NCI-H524 (cell line): ENCODE measurements around the gene KCNV2.
"Not testable (repeated sequence)": the region's sequence is repeated elsewhere in the genome, so short reads cannot be mapped to it uniquely, and the experiment has no call there.

Source experiments
- DNase-seq, 2 experiments: peaks; one replicate each; lab custom pipeline; 2025; lab: John Stamatoyannopoulos, UW

KCNV2 gene

DNA sequence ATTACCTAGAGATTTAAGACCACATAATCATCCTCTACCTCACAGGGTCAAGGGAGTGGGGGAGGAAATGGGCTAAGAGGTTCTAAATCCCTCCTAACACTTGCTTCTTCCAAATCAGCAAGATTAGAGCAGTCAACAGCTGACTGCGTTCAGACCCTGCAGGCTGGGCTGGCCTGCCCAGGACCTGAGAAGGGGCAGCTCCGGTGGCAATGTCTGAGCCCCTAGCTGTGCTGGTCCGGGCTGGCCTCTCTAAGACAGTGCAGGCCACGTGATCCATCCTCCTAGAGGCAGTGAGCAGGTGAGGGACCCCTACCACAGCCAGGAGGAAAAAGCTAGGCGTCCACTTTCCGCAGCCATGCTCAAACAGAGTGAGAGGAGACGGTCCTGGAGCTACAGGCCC is at the start of gene KCNV2:
Gene KCNV2 (plus strand): TSS at position 126 of the 400 bp plus-strand sequence. CDS start 230 bp downstream, at position 356.
- peak in 1 of 2 experiments; percentile 5 for DNase-seq

DNA sequence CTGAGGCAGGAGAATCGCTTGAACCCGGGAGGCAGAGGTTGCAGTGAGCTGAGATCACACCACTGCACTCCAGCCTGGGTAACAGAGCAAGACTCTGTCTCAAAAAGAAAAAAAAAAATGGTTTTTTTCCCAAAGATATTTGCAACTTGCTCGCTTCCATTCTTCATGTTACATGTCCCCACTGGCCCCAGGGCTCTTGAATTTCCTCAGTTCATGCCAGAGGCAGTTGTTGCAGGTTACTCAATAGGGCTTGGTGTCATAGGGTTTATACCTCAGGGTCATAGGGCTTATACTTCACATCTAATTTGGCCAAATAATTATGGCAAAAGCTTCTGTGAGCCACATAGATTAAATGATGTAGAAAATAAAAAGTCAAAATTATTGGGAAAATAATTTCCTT is 44.1 kb upstream of the KCNV2 start:
- no peak for DNase-seq

DNA sequence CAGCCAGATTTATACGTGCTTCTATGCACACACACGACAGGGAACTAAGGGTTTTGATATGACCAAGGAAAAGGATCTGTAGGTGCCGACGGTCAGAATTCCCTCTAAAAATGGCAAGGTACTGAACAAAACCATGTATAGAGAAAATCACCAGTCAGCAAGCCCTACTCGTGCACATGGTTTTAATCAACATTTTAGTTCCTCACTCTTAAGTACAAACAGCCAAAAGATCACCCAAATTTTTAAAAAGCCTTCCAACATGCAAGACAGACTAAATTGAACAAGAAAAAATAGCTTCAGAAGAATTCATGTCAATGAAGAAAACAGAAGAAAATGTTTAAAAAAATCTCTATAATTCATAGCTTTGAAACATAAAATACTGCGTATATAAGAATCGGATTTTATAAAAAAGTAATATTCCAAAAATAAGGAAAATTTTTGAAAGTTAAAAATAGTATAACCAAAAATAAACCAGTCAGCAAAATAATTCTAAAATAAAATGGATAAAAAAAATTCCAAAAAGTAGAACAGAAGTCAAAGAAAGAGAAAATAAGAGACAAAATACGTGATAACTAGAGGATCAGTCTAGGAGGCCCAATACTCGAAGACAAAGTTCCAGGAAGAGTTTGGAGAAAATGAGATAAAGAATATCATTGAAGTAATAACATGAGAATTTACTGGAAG is 43.0 kb upstream of the KCNV2 start:
- DNase-seq: no peak

DNA sequence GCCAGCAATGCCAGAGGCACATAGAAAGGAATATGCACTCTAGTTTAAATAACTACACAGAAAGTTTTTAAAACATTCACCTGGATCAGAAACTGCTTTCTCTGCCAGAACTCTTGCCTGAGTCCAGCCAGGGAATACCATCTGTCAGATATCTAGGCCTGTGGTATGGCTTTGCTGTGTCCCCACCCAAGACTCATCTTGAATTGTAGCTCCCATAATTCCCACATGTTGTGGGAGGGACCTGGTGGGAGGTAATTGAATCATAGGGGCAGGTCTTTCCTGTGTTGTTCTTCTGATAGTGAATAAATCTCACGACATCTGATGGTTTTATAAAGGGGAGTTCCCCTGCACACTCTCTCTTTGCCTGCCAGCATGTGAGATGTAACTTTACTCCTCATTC is 41.5 kb upstream of the KCNV2 start:
- no peak for DNase-seq

DNA sequence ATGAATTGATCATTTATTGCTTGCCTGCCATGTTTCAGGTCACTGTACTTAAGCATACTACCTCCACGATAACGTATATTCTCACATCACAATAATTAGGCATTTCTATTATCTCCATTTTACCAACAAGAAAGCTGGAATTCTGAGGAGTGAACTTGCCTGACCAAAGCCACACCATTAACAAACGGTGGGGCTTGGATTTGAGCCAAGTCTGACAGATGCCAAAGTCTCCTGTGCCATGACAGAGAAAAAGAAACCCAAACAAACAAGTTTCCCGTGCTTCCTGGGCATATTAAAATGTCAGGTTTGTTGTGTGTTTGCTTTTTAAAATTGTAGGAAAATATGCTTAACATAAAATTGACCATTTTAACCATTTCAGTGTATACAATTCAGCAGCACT is 40.8 kb upstream of the KCNV2 start:
- DNase-seq: peak; percentile 47 to 58

DNA sequence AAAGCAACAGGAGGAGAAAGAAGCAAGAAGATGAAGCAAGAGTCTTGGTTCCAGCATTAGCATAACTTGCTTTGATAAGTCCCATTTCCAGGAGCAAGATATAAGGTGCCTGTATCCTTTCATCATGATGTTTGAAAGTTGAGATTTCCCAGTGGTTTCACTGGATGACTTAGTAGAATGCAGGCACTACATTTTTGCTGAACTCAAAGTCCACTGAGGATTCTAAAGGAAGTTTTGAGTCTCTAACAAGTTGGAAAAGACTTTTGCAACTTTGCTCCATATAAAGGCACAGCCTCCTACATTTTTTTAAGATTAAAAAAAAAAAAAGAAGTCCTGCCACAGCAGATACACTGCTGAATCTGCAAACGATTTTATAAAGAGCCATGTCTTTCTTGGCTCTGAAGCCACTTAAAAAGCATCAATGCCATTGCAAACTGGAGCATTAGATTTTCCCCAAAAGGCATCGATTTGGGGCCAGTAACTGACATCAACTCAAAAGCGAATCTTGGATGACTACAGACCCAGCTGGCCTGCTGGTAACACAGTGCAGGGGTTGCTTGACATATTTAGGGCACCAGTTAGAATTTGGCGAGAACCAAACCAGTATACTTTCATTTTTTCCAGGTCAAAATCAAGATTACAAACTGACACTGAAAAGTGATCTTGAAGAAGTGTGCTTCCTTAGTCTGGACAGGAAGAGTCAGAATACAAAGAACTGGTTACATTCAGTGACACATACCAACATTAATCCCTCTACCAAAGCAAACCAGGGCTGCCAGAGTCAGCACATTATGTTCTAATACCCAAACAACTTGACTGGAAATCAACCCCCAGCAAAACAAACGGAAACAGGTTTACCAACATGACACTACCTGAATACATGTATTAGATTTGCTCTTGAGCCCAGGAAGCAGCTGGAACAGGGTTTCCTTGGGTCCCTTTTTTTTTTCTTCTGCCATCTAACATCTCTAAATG is 39.1 kb upstream of the KCNV2 start:
- no peak for DNase-seq

DNA sequence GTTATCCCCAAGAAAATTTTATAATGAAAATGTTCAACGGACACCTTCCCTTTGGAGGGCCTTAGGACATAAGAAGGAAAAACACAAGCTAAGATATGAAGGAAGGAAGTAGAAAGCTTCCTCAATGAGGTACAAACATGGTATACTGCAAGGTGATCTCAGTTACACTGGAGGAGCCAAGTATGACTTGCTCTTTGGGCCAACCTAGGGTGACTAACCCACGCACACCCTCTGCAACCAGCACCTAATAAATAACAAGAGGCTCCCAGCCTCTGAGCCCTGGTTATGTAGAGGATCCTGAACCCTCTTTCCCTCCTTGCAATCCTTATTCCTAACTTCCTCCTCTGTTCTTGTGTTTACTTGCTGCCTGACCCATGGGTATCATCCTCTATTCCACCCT is 38.3 kb upstream of the KCNV2 start:
- DNase-seq: no peak

DNA sequence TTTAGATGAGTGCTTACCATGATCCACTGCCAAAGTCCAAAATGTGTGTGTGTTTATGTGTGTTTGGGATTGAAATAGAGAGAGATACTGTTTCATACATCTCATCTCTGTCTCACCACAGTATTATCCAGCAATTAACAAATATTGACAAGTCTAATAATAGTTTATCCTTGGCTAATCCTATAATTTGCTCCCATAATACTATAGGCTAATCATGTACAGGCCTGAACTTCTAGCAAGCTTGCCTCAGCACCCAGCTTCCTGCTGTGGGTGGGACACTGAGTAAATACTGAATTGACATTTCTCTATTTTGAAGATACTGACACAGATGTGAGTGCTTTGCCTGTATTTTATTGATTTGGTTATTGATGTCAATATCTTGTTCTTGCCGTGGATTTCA is 35.3 kb upstream of the KCNV2 start:
- DNase-seq: no peak

DNA sequence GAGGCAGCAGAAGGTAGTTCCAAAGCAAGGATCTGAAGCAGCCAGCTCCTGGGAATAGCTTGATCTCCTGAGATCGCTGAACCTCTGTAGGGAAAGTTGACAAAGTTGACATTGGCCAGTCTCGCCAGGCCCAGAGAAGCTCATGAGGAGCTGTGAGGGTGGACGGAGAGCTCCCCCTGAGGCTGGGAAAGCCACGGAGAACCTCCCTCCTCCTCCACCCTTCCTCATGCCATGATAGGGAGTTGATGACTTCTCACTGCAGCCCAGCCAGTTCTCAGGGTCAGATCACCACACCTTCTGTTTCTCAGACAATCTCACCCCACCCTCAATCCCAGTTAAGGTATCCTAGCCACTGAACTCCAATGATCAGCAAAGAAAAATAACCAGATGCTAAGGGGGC is 30.4 kb upstream of the KCNV2 start:
- DNase-seq: no peak

DNA sequence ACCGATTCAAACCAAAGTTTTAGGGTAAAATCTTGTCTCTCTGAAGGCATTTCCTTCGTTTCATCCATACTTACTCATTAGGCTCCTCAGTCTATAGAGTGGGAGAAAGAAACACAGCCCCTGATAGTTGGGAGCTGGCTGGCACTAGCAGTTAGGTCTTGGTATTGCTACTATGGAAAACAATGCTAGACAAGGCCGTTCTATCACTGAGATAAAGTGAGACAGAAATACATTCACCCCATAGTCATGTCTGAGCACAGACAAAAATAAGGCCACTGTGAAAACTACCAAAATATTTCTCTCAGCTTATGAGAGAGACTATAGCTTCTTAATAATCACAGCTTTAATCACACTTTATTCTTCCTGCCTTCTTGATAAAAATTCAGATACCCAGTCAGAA is 28.7 kb upstream of the KCNV2 start:
- no peak for DNase-seq

DNA sequence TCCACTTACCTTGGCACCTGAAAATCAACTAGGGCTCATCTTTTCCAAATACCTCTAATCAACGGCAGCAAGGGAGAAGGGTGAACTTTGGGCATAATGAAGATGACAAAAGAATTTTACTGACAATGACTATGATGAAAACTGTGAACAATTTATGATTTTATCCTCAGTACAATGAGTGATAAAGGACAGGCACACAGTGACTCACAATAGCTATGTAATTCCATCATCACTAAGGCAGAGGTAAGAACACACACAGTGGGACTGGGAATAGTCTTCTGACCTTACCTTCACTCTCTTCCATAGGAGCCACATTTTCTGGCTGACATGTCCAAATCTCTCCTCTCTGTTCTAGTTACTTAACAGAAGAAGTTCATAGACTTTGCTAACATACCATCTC is 26.1 kb upstream of the KCNV2 start:
- DNase-seq: no peak

DNA sequence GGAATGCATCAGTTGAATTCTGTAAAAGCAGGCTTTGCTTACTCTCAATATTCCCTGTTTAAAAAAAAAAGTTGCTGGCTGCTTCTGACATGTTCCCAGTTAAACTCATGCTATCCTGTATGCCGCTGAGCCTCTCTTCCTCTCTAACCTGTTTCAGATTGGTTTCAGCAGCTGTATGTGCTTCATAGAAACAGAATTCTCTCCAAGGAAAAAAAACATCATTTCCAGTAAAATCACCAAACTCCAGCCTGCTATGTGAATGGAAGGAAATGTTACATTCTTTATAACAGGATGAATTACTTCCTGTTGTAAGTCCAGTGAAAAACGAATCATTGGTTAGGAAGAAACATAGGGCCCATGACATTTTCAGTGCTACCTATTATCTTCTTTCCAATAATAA is 25.7 kb upstream of the KCNV2 start:
- DNase-seq: no peak

DNA sequence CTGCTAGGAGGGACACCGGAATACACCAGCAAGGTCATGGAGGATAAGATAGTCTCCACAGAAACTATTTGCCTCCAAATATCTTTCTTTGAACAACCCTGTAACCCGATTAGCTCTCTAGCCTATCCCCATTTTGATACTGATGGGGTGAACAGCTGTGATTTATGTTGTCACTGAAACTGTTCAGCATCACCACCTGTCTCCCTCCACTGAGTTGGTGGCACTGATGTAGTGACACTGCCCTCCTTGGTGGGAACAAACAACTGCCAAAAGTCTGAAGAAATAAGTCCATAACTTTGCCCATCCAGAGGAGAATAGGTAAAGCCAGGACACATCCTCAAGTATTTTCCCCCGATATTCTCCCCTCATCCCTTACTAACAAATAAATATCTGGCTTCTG is 24.3 kb upstream of the KCNV2 start:
- peak; percentile 33 to 82 for DNase-seq

DNA sequence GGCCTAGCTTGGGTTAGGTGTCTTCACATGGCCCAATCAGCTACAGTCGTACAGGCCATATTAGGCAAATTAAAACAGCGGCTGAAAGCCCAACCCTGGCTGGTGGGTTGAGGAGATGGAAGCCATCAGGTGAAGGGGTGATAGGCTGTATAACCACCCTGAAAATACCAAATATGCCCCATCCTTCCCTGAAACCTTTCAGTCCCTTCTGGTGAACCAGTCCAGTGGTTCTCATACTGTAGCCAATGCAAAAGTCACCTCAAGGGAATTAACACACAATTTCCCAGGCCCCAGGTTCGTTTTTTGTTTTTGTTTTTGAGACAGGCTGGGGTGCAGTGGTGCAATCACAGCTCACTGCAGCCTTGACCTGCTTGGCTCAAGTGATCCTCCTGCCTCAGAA is 19.8 kb upstream of the KCNV2 start:
- no peak for DNase-seq

DNA sequence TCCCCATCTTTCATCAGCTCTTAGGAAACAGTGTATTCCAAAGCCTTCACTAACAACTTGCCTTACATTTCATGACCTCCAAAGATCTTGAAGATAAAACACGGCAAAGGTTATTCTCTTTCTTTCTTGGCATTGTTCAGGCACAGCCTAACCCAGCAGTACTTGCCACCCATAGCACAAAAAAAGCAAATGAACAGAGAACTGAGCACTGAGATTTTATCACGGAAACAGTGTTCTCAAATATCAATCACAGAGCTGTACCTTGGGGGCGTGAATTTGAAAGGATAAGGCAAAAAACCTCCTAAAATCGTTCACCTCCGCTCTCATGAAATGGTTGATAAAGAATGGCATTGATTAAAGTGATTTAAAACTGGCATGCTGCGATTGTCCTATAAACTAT is 16.9 kb upstream of the KCNV2 start:
- no peak for DNase-seq

DNA sequence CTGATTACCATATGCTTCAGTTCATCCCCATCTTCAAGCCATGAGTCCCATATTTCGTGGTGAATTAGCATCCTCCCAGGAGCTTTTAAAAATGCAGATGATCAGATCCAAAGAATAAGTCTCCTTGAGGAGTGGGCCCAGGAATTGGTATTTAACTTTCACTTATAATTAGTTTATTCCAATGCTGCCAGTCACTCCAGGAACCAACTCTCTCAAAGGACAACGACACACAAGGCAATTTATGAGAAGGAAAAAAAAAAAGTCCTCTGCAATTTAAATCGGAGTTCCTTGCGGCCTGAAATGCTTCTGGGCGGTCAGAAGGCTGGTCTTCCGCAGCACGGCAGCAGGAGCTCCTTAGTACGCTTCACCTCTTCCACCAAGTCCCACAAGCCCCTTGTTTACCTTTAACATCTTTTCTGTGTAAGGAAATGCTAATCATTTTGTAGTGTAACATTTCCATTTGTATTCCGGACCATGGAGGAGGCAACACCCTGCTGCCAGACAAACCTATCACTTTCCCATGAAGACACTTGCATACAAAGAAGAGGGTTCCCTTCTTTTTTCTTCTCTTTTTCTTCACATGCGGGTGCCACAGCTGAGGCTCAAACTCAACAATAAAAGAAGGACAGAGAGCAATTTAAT is 16.3 kb upstream of the KCNV2 start:
- no peak for DNase-seq

DNA sequence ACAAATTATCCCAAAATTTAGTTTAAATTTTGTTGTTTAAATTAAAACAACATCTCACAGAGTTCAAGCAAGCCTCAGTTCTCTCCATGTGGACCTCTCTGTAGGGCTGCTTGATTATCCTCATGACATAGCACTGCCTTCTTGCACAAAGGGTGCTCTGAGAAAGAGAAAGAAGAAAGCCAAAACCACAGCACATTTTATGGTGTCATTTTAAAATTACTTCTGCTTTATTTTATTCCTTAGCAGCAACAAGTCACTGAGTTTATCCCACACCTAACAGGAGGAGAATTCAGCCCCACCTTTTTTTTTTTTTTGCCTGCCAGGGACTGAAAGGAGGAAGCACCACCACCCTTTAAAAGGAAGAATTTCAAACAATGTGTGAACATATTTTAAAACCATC is 12.8 kb upstream of the KCNV2 start:
- DNase-seq: no peak

DNA sequence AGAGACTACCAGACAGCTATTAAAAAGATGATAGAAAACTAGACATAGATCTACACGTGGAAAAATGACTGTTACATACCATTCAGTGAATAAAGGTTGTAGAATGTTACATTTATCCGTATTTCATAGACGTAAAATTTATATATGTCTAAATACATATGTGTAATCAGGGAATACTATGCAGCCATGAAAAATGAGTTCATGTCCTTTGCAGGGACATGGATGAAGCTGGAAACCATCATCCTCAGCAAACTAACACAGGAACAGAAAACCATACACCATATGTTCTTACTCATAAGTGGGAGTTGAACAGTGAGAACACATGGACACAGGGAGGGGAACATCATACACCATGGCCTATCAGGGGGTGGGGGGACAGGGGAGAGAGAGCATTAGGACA is 10.1 kb upstream of the KCNV2 start:
- not testable (repeated sequence) for DNase-seq

DNA sequence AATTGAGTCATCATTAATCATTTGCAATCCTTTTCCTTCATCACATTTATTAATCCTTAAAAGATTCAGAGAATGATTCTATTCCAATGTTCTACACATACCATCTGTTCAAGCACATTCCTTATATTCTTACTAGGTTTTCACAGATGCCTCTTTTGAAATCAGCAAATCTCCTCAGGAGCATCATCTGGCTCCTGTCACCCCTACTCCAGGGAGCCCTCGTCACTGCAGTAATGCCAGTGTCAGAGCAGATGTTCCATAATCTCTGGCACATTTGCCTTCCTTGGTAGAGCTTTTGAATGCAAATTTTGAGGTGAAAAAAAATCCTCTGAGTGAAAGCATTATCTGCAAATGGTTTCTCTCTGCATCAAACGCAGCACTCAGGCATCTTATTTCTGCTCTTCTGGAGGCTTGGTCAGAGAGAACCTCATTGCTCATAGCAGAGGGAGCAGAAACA is 7.6 kb upstream of the KCNV2 start:
- DNase-seq: peak; percentile 95 to 97

DNA sequence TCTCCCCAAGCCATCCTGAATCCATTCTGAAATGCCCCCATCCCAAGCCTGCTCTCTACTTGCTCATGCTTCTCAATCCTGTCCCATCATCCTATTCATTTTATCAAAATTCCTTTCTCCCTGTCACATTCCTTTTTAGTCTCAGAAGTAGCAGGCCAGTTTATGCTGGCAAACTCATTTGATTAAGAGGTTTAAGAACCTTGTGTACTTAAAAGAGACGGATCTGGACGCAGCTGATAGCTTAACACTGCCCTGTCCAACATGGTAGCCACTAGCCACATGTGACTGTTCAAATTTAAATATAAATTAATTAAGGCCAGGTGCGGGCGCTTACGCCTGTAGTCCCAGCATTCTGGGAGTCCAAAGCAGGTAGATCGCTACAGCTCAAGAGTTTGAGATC is 5.6 kb upstream of the KCNV2 start:
- no peak for DNase-seq

DNA sequence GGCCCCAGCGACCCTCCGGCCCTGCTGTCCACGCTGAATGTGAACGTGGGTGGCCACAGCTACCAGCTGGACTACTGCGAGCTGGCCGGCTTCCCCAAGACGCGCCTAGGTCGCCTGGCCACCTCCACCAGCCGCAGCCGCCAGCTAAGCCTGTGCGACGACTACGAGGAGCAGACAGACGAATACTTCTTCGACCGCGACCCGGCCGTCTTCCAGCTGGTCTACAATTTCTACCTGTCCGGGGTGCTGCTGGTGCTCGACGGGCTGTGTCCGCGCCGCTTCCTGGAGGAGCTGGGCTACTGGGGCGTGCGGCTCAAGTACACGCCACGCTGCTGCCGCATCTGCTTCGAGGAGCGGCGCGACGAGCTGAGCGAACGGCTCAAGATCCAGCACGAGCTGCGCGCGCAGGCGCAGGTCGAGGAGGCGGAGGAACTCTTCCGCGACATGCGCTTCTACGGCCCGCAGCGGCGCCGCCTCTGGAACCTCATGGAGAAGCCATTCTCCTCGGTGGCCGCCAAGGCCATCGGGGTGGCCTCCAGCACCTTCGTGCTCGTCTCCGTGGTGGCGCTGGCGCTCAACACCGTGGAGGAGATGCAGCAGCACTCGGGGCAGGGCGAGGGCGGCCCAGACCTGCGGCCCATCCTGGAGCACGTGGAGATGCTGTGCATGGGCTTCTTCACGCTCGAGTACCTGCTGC is 839 bp downstream of the KCNV2 start:
- no peak for DNase-seq

DNA sequence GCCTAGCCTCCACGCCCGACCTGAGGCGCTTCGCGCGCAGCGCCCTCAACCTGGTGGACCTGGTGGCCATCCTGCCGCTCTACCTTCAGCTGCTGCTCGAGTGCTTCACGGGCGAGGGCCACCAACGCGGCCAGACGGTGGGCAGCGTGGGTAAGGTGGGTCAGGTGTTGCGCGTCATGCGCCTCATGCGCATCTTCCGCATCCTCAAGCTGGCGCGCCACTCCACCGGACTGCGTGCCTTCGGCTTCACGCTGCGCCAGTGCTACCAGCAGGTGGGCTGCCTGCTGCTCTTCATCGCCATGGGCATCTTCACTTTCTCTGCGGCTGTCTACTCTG is 1.4 kb downstream of the KCNV2 start:
- DNase-seq: no peak
